SU-DHL-6 (cell line): ENCODE measurements around the gene ITPR2.

ENCODE experiments used
- CTCF ChIP-seq: fragments of 200-600 bp; sonication (generic); IDR thresholded peaks from one replicate; pipeline ENCODE4 v1.5.1; 2017; ENCODE audit warnings: antibody characterized with exemption, mild to moderate bottlenecking, low read length, moderate library complexity; ENCODE audit not compliant: insufficient read depth, poor library complexity, severe bottlenecking
- EZH2phosphoT487 ChIP-seq: fragments of 200-600 bp; sonication (generic), shearing (Covaris generic); conservative IDR thresholded peaks from 2 replicates; pipeline ENCODE4 v1.6.1; 2018; ENCODE audit warnings: mild to moderate bottlenecking, antibody characterized with exemption, low read length, moderate library complexity, mixed read lengths

- TF ChIP-seq CTCF (no peak), EZH2phosphoT487 (no peak)
Observed at GRCh38 chr12:26492406-26492805, 340.6 kb downstream of the ITPR2 start.
